MM.1S (cell line): ENCODE data around the gene TMTC3.

ENCODE experiments used
- CTCF ChIP-seq: fragments of 300-600 bp; sonication (generic); IDR thresholded peaks from 2 replicates; pipeline ENCODE4 v1.5.1; 2016; ENCODE audit warnings: antibody characterized with exemption, low read length, mixed read lengths
- EZH2 ChIP-seq: fragments of 300-600 bp; sonication (generic); optimal IDR thresholded peaks from 2 replicates; pipeline ENCODE3; 2017; ENCODE audit warnings: low read depth, mild to moderate bottlenecking, antibody characterized with exemption, low read length, mixed read lengths
- EZH2phosphoT487 ChIP-seq: fragments of 300-600 bp; sonication (generic); IDR thresholded peaks from 2 replicates; pipeline ENCODE4 v1.6.1; 2018; ENCODE audit warnings: antibody characterized with exemption, low read length

- TF ChIP-seq CTCF (no peak), EZH2 (no peak), EZH2phosphoT487 (no peak)
Observed at GRCh38 chr12:88237954-88238353, 95.8 kb downstream of the TMTC3 start.
